Activated CD4-positive, alpha-beta T cell treated with anti-CD3 and anti-CD28 coated beads, Interleukin-2, amount 50 U/mL, for 4 hours (primary cell): ENCODE results near the gene ZYG11B.
"Not testable (repeated sequence)": the region's sequence is repeated elsewhere in the genome, so short reads cannot be mapped to it uniquely, and the experiment has no call there.

ENCODE experiments used
- DNase-seq, 2 experiments: peaks; one replicate each; pipeline ENCODE4 v3.0.0-alpha.2; 2020

ZYG11B gene

GRCh38 chr1:52856026-52856425, 129.8 kb downstream of the ZYG11B start:
- DNase-seq, result no peak

GRCh38 chr1:52857443-52857842, 131.2 kb downstream of the ZYG11B start:
- DNase-seq, result no peak

DNA sequence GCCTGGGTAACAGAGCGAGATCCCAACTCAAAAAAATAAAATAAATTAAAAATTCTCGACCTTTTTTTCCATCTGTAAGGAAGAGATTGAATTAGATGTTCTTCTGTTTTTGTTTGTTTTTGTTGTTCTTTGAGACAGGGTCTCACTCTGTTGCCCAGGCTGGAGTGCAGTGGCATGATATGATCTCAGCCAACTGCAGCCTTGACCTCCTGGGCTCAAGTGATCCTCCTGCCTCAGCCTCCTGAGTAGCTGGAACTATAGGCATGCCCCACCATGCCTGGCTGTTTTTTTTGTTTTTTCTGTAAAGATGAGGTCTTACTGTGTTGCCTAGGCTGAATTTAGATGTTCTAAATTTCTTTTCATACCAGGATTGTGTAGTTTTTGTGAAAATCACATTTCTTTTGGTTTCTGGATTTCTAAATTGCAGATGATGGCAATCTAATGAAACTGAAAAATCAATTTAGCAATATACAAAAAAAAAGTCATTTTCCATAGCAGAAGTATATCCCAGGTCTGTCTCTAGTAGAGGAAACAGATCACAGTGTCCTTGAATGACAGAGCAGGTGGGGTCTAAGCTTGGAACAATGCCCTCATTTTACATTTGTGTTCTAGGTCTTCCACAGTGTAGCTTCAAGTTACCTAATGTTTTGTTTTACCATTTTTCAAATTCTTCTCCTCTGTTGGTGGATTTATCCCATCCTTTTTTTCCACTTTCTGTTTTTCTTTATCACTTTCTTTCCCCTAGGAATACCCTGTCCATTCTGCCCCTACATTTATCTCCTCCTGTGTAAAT, 136.6 kb downstream of the ZYG11B start:
- DNase-seq, result no peak

- no peak for DNase-seq
These were observed 141.0 kb downstream of the ZYG11B start for GRCh38 chr1:52867087-52867863.

DNA sequence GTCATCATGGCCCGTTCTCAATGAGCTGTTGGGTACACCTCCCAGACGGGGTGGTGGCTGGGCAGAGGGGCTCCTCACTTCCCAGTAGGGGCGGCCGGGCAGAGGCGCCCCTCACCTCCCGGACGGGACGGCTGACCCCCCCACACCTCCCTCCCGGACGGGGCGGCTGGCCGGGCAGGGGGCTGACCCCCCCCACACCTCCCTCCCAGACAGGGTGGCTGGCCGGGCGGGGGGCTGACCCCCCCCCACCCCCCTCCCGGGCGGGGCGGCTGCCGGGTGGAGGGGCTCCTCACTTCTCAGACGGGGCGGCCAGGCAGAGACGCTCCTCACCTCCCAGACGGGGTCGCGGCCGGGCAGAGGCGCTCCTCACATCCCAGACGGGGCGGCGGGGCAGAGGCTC, 143.5 kb downstream of the ZYG11B start:
- DNase-seq, result not testable (repeated sequence)

GRCh38 chr1:52876843-52877242, 150.6 kb downstream of the ZYG11B start:
- DNase-seq, result no peak
